GM12878 (cell line): ENCODE measurements around the gene TACC3. TPM values are rescaled to one million over a fixed set of nuclear protein-coding genes. Genes with fewer than 3 reads are reported as not detected.

Source experiments
- CBX3 ChIP-seq: fragments of 200-600 bp; sonication (generic); IDR thresholded peaks from 2 replicates; pipeline ENCODE4 v1.6.1; 2016; ENCODE audit warnings: low read depth, borderline replicate concordance
- CHD4 ChIP-seq: fragments of 200-600 bp; sonication (generic); IDR thresholded peaks from 2 replicates; pipeline ENCODE4 v1.6.1; 2016; ENCODE audit warnings: mild to moderate bottlenecking
- CREB1 ChIP-seq: IDR thresholded peaks from 2 replicates; pipeline ENCODE4 v1.6.1; 2012; ENCODE audit warnings: low read depth, mild to moderate bottlenecking, inconsistent platforms
- ETV6 ChIP-seq, 2 experiments: fragments of 450-650 bp in 1 of 2; IDR thresholded peaks in 1 of 2; conservative IDR thresholded peaks in 1 of 2; 2 replicates each; pipeline ENCODE4 v1.6.1; 2014; ENCODE audit warnings: antibody characterized with exemption in 1 of 2, borderline replicate concordance in 1 of 2, low read depth in 1 of 2, mild to moderate bottlenecking in 1 of 2, moderate library complexity in 1 of 2
- EZH2 ChIP-seq: IDR thresholded peaks from 2 replicates; pipeline ENCODE4 v1.6.1; 2012; ENCODE audit warnings: low read depth, mild to moderate bottlenecking, control low read depth, inconsistent platforms, low read length, borderline replicate concordance; ENCODE audit not compliant: control insufficient read depth
- GATAD2B ChIP-seq: fragments of 450-650 bp; conservative IDR thresholded peaks from 2 replicates; pipeline ENCODE4 v1.6.1; 2017; ENCODE audit warnings: low read depth, mild to moderate bottlenecking, moderate library complexity
- LARP7 ChIP-seq: fragments of 450-650 bp; IDR thresholded peaks from 2 replicates; pipeline ENCODE4 v1.6.1; 2017; ENCODE audit warnings: mild to moderate bottlenecking
- MEF2B ChIP-seq: fragments of 450-650 bp; IDR thresholded peaks from 2 replicates; pipeline ENCODE4 v1.6.1; 2018; ENCODE audit warnings: mild to moderate bottlenecking, moderate library complexity; ENCODE audit not compliant: partially characterized antibody, poor library complexity, severe bottlenecking
- POLR2A ChIP-seq: IDR thresholded peaks from 2 replicates; pipeline ENCODE4 v1.6.1; 2011; ENCODE audit warnings: low read depth, mild to moderate bottlenecking, low read length
- POLR2AphosphoS5 ChIP-seq: IDR thresholded peaks from 2 replicates; pipeline ENCODE4 v1.6.1; 2011; ENCODE audit warnings: mild to moderate bottlenecking, low read length, inconsistent platforms
- SMARCA5 ChIP-seq: fragments of 450-650 bp; IDR thresholded peaks from 2 replicates; pipeline ENCODE4 v1.6.1; 2017; ENCODE audit warnings: mild to moderate bottlenecking
- SRF ChIP-seq, 2 experiments: IDR thresholded peaks; 2 replicates each; pipeline ENCODE4 v1.6.1; 2011; ENCODE audit warnings: low read depth in 2 of 2, low read length in 2 of 2, mild to moderate bottlenecking in 1 of 2, moderate library complexity in 1 of 2
- TCF3 ChIP-seq: IDR thresholded peaks from 2 replicates; pipeline ENCODE4 v1.6.1; 2012; ENCODE audit warnings: low read depth, mild to moderate bottlenecking, low read length, borderline replicate concordance; ENCODE audit not compliant: insufficient read depth
- ZNF207 ChIP-seq: fragments of 450-650 bp; IDR thresholded peaks from 2 replicates; pipeline ENCODE4 v1.6.1; 2014; ENCODE audit warnings: antibody characterized with exemption, mild to moderate bottlenecking, borderline replicate concordance
- ZNF622 ChIP-seq: fragments of 450-650 bp; IDR thresholded peaks from 2 replicates; pipeline ENCODE4 v1.6.1; 2017; ENCODE audit warnings: mild to moderate bottlenecking, inconsistent platforms
- polyA plus RNA-seq, 11 experiments: library from polyadenylated mRNA; depleted of rRNA in 4 of 11; unstranded in 6 of 11; stranded (reverse) in 5 of 11; fragments of >200 nt; fragmentation: Nextera tagmentation in 4 of 11; fragmentation: Illumina TruSeq in 1 of 11; extraction: Ambion mirVana in 4 of 11; extraction: Trizol in 1 of 11; gene quantifications; 1 replicate in 1 of 11; 2 replicates in 10 of 11; pipeline versions ENCODE4 v1.2.1 to v1.2.3, GENCODE V29; 2011 to 2016; ENCODE audit warnings: inconsistent platforms in 2 of 11, missing spikeins in 2 of 11, low read depth in 1 of 11
- total RNA-seq, 4 experiments: library from RNA; depleted of rRNA in 3 of 4; stranded (reverse); fragments of >200 nt in 3 of 4; fragmentation: Illumina TruSeq in 1 of 4; extraction: Trizol in 1 of 4; gene quantifications; 2 replicates each; pipeline versions ENCODE4 v1.2.1 to v1.2.3, GENCODE V29; 2013 to 2021
- TF ChIP-seq, protein P1 (sequence below): fragments of 450-650 bp; conservative IDR thresholded peaks from 2 replicates; pipeline ENCODE4 v1.6.1; 2017; ENCODE audit warnings: mild to moderate bottlenecking, moderate library complexity
- TF ChIP-seq, protein P2 (sequence below): fragments of 450-650 bp; IDR thresholded peaks from 2 replicates; pipeline ENCODE4 v1.6.1; 2018; ENCODE audit warnings: mild to moderate bottlenecking, low read depth, moderate library complexity; ENCODE audit not compliant: partially characterized antibody
- TF ChIP-seq, protein P3 (sequence below): fragments of 450-650 bp; IDR thresholded peaks from 2 replicates; pipeline ENCODE4 v1.6.1; 2016; ENCODE audit warnings: mild to moderate bottlenecking
- TF ChIP-seq, protein P4 (sequence below): fragments of 450-650 bp; IDR thresholded peaks from 2 replicates; pipeline ENCODE4 v1.6.1; 2014; ENCODE audit warnings: mild to moderate bottlenecking
- TF ChIP-seq, protein P5 (sequence below): IDR thresholded peaks from 2 replicates; pipeline ENCODE4 v1.6.1; 2011; ENCODE audit warnings: borderline replicate concordance, low read depth, mild to moderate bottlenecking, moderate library complexity, low read length; ENCODE audit not compliant: insufficient read depth, poor library complexity, severe bottlenecking

TACC3 gene
- total and polyA plus RNA-seq, 10 of the 15 experiments (the other 5 are each of a cell fraction or from before 2014, with no cell fraction given): 2.8 to 121 (median 73.3) TPM

DNA sequence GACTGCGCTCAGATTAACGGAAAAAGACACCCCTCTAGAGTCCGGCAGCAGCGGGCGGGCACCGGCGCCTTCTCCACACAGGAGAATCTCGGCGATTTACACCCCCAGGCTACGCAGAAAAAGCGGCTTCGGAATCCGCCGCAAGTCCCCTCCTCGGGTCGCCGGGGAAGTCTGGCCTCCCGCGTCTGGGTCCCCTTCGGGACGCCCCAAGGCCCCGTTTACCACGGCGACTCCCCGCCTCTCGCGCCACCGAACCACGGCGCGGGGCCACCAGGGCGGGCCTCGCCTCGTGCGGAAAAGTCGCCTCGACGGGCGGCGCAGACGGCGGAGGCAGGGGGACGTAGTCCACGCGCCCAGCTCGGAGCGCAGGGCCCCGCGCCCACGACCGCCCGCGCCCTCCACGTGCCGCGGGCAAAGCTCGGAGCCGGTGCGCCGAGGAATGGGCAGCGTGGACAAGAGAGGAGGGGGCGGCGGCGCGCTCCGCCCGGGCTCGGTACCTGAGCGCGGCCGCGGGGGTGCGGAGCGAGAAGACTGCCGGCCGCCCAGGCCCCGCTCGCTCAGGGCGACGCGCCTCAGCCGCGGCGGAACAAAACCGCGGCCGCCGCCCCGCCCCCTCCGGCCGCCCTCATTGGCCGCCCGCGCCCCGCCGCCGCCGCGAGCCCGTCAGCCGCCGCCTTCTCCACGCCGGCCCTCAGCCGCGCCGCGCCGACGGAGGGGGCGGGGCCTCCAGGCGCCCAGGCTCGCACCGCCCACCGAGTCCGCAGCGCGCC is 37.4 kb upstream of the TACC3 start, which contains the start of gene FAM53A (continued):
- TF ChIP-seq, protein P1, sequence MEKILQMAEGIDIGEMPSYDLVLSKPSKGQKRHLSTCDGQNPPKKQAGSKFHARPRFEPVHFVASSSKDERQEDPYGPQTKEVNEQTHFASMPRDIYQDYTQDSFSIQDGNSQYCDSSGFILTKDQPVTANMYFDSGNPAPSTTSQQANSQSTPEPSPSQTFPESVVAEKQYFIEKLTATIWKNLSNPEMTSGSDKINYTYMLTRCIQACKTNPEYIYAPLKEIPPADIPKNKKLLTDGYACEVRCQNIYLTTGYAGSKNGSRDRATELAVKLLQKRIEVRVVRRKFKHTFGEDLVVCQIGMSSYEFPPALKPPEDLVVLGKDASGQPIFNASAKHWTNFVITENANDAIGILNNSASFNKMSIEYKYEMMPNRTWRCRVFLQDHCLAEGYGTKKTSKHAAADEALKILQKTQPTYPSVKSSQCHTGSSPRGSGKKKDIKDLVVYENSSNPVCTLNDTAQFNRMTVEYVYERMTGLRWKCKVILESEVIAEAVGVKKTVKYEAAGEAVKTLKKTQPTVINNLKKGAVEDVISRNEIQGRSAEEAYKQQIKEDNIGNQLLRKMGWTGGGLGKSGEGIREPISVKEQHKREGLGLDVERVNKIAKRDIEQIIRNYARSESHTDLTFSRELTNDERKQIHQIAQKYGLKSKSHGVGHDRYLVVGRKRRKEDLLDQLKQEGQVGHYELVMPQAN: peak; percentile 67; the same call in 1 of the 2 replicates
- TF ChIP-seq CBX3: no peak
- TF ChIP-seq TCF3: no peak
- TF ChIP-seq MEF2B: no peak
- no peak for TF ChIP-seq POLR2AphosphoS5
- TF ChIP-seq, protein P2, sequence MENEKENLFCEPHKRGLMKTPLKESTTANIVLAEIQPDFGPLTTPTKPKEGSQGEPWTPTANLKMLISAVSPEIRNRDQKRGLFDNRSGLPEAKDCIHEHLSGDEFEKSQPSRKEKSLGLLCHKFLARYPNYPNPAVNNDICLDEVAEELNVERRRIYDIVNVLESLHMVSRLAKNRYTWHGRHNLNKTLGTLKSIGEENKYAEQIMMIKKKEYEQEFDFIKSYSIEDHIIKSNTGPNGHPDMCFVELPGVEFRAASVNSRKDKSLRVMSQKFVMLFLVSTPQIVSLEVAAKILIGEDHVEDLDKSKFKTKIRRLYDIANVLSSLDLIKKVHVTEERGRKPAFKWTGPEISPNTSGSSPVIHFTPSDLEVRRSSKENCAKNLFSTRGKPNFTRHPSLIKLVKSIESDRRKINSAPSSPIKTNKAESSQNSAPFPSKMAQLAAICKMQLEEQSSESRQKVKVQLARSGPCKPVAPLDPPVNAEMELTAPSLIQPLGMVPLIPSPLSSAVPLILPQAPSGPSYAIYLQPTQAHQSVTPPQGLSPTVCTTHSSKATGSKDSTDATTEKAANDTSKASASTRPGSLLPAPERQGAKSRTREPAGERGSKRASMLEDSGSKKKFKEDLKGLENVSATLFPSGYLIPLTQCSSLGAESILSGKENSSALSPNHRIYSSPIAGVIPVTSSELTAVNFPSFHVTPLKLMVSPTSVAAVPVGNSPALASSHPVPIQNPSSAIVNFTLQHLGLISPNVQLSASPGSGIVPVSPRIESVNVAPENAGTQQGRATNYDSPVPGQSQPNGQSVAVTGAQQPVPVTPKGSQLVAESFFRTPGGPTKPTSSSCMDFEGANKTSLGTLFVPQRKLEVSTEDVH: no peak
- TF ChIP-seq POLR2A: peak; percentile 76
- TF ChIP-seq GATAD2B: peak; percentile 91
- TF ChIP-seq SRF (IDR thresholded peaks at IDR 0.05; ENCODE audit: low read depth in 2 of 2, low read length in 2 of 2): no peak
- TF ChIP-seq ZNF622: no peak; the same call in 1 of the 2 replicates
- TF ChIP-seq SMARCA5: peak; percentile 75; the same call in 1 of the 2 replicates
- TF ChIP-seq, protein P3, sequence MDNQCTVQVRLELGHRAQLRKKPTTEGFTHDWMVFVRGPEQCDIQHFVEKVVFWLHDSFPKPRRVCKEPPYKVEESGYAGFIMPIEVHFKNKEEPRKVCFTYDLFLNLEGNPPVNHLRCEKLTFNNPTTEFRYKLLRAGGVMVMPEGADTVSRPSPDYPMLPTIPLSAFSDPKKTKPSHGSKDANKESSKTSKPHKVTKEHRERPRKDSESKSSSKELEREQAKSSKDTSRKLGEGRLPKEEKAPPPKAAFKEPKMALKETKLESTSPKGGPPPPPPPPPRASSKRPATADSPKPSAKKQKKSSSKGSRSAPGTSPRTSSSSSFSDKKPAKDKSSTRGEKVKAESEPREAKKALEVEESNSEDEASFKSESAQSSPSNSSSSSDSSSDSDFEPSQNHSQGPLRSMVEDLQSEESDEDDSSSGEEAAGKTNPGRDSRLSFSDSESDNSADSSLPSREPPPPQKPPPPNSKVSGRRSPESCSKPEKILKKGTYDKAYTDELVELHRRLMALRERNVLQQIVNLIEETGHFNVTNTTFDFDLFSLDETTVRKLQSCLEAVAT: no peak
- no peak for TF ChIP-seq EZH2
- 0 out of 2 replicates have a peak, but pooled peaks have one; percentile 4 for TF ChIP-seq CREB1
- TF ChIP-seq CHD4: no peak
- no peak for TF ChIP-seq ETV6 (conservative IDR thresholded peaks at IDR 0.05 in 1 of 2, IDR thresholded peaks at IDR 0.05 in 1 of 2; ENCODE audit: borderline replicate concordance in 1 of 2, low read depth in 1 of 2)
- peak; percentile 86 for TF ChIP-seq LARP7
- peak; percentile 66 for TF ChIP-seq ZNF207
- TF ChIP-seq, protein P4, sequence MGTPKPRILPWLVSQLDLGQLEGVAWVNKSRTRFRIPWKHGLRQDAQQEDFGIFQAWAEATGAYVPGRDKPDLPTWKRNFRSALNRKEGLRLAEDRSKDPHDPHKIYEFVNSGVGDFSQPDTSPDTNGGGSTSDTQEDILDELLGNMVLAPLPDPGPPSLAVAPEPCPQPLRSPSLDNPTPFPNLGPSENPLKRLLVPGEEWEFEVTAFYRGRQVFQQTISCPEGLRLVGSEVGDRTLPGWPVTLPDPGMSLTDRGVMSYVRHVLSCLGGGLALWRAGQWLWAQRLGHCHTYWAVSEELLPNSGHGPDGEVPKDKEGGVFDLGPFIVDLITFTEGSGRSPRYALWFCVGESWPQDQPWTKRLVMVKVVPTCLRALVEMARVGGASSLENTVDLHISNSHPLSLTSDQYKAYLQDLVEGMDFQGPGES: no peak
- TF ChIP-seq, protein P5, sequence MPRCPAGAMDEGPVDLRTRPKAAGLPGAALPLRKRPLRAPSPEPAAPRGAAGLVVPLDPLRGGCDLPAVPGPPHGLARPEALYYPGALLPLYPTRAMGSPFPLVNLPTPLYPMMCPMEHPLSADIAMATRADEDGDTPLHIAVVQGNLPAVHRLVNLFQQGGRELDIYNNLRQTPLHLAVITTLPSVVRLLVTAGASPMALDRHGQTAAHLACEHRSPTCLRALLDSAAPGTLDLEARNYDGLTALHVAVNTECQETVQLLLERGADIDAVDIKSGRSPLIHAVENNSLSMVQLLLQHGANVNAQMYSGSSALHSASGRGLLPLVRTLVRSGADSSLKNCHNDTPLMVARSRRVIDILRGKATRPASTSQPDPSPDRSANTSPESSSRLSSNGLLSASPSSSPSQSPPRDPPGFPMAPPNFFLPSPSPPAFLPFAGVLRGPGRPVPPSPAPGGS: no peak
